ENCODE results near the gene RAB31. TPM values are rescaled to one million over a fixed set of nuclear protein-coding genes. Genes with fewer than 3 reads are reported as not detected.

The RAB31 gene
- total RNA-seq, 1 experiment from 2014 or later, result 118 TPM

GRCh38 chr18:9823805-9824473, 115.8 kb downstream of the RAB31 start:
- intact Hi-C loops (cut with micrococcal nuclease; ENCODE audit: unreplicated experiment), result loop anchor here (10.0 kb wide), 1 partner anchor 91 kb away; the partner anchor contains the start of gene VAPA
- in situ Hi-C loops (cut with HindIII; ENCODE audit: low pct_unique_long_range_greater_than_20kb, low sequenced_read_pairs), result no loop called here
- DNase-seq (ENCODE audit: low read depth, low spot score) (no peak), ATAC-seq (no peak)
- CTCF ChIA-PET, result no interaction called here
- Histone ChIP-seq H3K9me3 (ENCODE audit: control insufficient read depth, insufficient read depth, low read depth, low read length) (no peaks in the 10 kb centered on the region), H3K4me1 (ENCODE audit: control insufficient read depth, insufficient read depth, low read length) (peaks cover 53% of the 10 kb centered on the region), H3K36me3 (ENCODE audit: control insufficient read depth, insufficient read depth, low read length) (no peaks in the 10 kb centered on the region), H3K27me3 (ENCODE audit: control insufficient read depth, insufficient read depth, low read length) (no peaks in the 10 kb centered on the region), H3K27ac (ENCODE audit: low read length) (peak overlapping the region; percentile 73), H3K4me3 (ENCODE audit: low read depth in 2 of 2, low read length in 2 of 2) (no peak overlapping the region)
- POLR2A ChIA-PET, result no interaction called here
- no peak for TF ChIP-seq SIN3A (IDR thresholded peaks at IDR 0.05; ENCODE audit: borderline replicate concordance, insufficient read depth, low read depth, low read length)
- TF ChIP-seq REST (IDR thresholded peaks at IDR 0.05; ENCODE audit: insufficient read depth in 1 of 2, low read depth in 2 of 2, low read length in 1 of 2), result no peak
- TF ChIP-seq POLR2AphosphoS5 (IDR thresholded peaks at IDR 0.05; ENCODE audit: low read depth, low read length), result no peak
- no peak for TF ChIP-seq CTCF (IDR thresholded peaks at IDR 0.05)
- BruUV-seq (replicated peaks), result no TSS peak

- DNase-seq (ENCODE audit: low read depth, low spot score) (no peak), ATAC-seq (no peak)
- Histone ChIP-seq H3K9me3 (ENCODE audit: control insufficient read depth, insufficient read depth, low read depth, low read length) (no peaks in the 10 kb centered on the region), H3K27me3 (ENCODE audit: control insufficient read depth, insufficient read depth, low read length) (no peaks in the 10 kb centered on the region), H3K36me3 (ENCODE audit: control insufficient read depth, insufficient read depth, low read length) (no peaks in the 10 kb centered on the region), H3K4me1 (ENCODE audit: control insufficient read depth, insufficient read depth, low read length) (peaks cover 58% of the 10 kb centered on the region), H3K4me3 (ENCODE audit: low read depth in 2 of 2, low read length in 2 of 2) (no peak overlapping the region), H3K27ac (ENCODE audit: low read length) (peak overlapping the region; percentile 73)
- no TSS peak for BruUV-seq (replicated peaks)
- intact Hi-C loops (cut with micrococcal nuclease; ENCODE audit: unreplicated experiment), result loop anchor here (10.0 kb wide), 1 partner anchor 90 kb away; the partner anchor contains the start of gene VAPA
- in situ Hi-C loops (cut with HindIII; ENCODE audit: low pct_unique_long_range_greater_than_20kb, low sequenced_read_pairs), result no loop called here
- ChIA-PET POLR2A (no interaction called here), CTCF (no interaction called here)
- TF ChIP-seq SIN3A (IDR thresholded peaks at IDR 0.05; ENCODE audit: borderline replicate concordance, insufficient read depth, low read depth, low read length) (no peak), POLR2AphosphoS5 (IDR thresholded peaks at IDR 0.05; ENCODE audit: low read depth, low read length) (no peak), CTCF (IDR thresholded peaks at IDR 0.05) (no peak), TCF7L2 (IDR thresholded peaks at IDR 0.05; ENCODE audit: low read depth, low read length) (no peak), REST (IDR thresholded peaks at IDR 0.05; ENCODE audit: insufficient read depth in 1 of 2, low read depth in 2 of 2, low read length in 1 of 2) (no peak)
Observed at GRCh38 chr18:9824474-9824832, 116.4 kb downstream of the RAB31 start.
